Omental fat pad (tissue), 4 donors: ENCODE measurements around the gene TTC7B. TPM values are rescaled to one million over a fixed set of nuclear protein-coding genes. Genes with fewer than 3 reads are reported as not detected.

Experiments
- ATAC-seq: fragments of 150-250 bp; one replicate; pipeline ENCODE4 v1.9.1; 2016; ENCODE audit warnings: mild to moderate bottlenecking, moderate library complexity; ENCODE audit not compliant: low FRiP score
- DNase-seq: peaks from one replicate; pipeline ENCODE4 v3.0.0-alpha.2; 2019; ENCODE audit warnings: low spot score
- CTCF ChIP-seq, 3 donors: fragments of 450-650 bp; IDR thresholded peaks; one replicate each; pipeline ENCODE4 v1.5.1; 2016 to 2017; ENCODE audit warnings: antibody characterized with exemption in 3 of 3, mild to moderate bottlenecking in 3 of 3, moderate library complexity in 2 of 3
- total RNA-seq, 4 donors: library from RNA; depleted of rRNA; stranded (reverse); fragments of >200 nt; gene quantifications; one replicate each; pipeline ENCODE4 v1.1.0, GENCODE V29; 2016

TTC7B gene
- total RNA-seq, 4 donors from 2014 or later = 31.9 to 56.3 (median 38.4) TPM

DNA sequence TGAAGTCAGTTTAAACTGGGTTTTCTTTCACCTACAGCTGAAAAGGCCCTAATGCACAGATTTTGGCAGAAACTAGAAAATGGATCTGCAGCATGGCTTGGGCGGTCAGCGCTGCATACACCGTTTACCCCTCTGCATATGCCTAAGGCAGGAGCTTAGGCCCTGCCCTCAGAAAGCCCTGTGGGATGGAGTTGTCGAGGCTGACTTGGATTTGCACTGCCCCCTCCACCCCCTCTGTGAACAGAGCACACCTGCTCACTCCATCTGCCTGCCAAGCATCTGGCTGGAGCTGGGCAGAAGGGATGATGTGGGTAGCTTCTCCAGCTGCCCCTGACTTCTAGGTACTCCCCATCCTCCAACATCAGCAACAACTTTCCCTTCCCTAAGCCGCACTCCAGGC is 41.9 kb downstream of the TTC7B start:
- no peak for TF ChIP-seq CTCF (IDR thresholded peaks at IDR 0.05)
- no peak for ATAC-seq
- no peak for DNase-seq

GRCh38 chr14:90773705-90774104 is 42.5 kb downstream of the TTC7B start:
- DNase-seq (no peak), ATAC-seq (no peak)
- no peak for TF ChIP-seq CTCF (IDR thresholded peaks at IDR 0.05)

DNA sequence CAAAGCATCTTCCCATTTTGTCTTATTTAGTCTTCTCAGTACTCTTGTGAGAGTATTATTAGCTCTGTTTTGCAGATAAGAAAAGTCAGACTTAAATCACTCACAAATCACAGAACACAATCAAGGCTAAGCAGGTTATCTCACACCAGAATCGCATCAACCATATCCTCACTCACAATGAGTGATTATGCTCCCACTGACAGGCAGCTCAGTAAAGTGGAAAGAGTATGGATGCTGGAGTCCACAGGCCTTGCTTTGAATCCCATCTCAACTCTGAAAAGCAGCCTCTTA is 43.1 kb downstream of the TTC7B start:
- no peak for ATAC-seq
- no peak for TF ChIP-seq CTCF (IDR thresholded peaks at IDR 0.05)
- no peak for DNase-seq

DNA sequence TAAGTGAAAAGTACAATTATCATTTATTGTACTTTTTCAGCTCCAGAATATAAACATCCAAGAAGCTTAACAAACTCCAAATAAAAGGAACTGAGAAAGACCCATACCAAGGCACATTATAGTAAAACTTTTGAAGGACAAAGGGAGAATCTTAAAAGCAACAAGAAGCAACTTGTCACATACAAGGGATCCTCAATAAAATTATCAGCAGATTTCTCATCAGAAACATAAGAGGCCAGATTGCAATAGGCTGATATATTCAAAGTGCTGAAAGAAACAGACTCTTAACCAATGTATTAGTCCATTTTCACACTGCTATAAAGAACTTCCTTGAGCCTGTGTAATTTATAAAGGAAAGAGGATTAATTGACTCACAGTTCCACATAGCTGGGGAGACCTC is 48.3 kb downstream of the TTC7B start:
- no peak for TF ChIP-seq CTCF (IDR thresholded peaks at IDR 0.05)
- DNase-seq = no peak

GRCh38 chr14:90760591-90761316 is 55.5 kb downstream of the TTC7B start:
- no peak for DNase-seq
- ATAC-seq = no peak
- TF ChIP-seq CTCF (IDR thresholded peaks at IDR 0.05) = no peak

More for the DNA sequence above, 48.3 kb downstream of the TTC7B start:
- ATAC-seq = no peak

DNA sequence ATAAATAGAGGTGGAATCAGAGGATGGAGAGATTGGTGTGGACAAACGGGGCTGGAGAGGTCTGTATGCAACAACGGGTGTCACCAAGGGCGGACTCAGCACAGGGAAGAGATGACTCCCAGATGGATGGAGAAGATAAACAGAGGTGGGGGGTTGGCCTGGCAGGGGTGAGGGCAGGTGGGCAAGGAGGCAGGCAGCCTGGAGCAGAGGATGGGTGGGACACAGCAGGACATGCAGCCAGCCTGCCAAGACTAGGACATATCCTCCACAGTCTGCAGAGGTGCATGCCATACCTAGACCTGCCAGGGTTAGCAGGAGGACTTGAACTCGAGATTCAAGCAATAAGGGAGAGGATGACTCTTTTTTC is 56.2 kb downstream of the TTC7B start:
- DNase-seq = no peak
- ATAC-seq = no peak
- TF ChIP-seq CTCF (IDR thresholded peaks at IDR 0.05) = no peak

DNA sequence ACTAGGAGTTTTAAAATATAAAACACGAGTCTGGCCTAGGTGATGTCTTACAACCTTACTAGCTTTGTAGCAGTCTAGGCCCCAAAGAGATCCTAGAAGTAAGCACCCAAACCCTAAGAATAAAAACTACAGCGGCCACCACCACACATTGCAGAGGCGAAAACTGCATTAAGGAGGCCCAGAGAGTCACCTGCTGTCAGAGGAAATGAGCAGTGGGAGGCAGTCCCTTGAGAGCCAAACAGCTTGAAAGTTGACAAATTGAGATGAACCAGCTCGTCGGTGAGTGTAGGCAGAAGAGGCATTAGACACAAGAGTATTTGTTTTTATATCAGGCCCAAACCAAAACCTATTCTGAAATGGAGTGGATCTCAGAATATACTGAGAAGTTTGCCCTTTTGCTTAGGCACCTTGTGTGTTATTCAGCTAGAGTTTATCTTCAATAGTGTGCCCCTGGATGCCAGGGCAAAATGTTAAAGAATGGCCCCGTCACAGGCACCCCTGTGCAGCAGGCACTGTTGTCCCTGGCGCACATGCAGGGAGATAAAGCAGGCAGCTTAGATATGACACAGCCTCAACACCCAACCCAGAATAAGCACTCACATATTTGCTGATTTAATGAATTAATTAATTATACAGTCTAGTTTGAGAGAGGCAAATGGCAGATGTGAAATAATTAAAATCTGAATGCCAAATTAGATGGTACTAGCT is 56.7 kb downstream of the TTC7B start:
- no peak for TF ChIP-seq CTCF (IDR thresholded peaks at IDR 0.05)
- DNase-seq = no peak
- ATAC-seq = no peak
